Measurements from ENCODE around the gene CGB8. TPM values are rescaled to one million over a fixed set of nuclear protein-coding genes. Genes with fewer than 3 reads are reported as not detected.

Gene CGB8
- not detected in 2 replicates for total RNA-seq

DNA sequence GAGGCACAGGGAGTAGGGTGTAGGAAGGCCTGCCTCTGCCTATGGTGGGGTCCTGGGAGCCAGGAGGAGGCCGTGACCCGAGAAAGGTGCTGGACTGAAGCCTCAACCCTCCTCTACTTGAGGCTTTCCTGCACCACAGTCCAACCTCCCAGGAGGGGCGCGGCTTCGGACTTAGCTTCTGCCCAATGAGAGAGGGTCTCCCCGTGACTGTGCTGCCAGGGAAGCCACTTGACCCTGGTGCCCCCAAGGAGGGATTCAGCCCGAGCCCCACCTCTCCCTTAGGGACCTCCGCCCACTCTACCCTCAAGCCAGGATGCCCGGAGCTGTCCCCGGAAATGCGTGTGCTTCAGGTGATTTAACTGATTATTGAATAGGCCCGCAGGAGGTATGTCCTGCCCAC lies at the start of gene CGB8:
Gene CGB8 (minus strand): TSS at position 101 of the 400 bp plus-strand sequence. CDS start 372 bp downstream, outside the sequence.

DNA sequence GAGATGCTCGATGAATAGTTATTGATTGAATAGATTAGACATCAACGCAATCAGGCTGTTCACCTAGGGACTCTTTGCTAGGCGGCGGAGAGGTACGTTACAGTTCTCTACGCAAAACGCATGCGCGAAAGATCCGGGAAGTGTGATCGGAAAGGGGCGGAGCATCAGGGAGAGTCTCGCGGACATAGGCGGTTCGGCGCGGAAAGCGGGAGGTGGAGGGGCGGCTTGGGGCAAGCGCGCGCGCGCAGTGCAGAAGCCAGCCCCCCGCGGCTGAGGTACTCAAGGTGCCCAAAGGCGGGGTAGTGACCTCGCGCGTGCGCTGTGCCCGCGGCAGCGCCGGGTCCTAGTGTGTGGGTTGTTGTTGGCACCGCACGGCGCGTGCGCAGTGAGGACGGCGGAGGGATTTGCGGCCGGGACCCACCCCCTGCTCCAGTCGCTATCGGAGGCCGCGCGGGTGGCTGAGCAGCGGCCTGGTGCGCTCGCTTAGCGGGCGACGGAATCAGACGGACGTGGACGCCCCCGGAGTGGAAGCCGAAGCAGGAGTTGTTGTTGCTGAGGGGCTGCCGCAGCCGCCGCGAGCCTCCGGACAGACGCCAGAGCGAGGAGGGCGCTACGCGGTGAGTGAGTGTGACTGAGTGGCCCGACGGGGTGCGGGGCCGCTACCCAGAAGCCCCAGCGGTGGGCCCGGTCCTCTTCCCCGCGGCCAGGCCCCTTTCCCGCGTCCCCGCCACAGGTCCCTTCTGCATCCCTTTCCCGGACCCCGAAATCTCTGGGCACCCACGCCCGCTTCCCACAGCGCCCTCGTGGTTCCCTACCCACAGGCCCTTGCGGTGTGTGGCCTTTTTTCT lies 36.3 kb upstream of the CGB8 start, which contains the start of gene SNRNP70:
Gene SNRNP70 (plus strand): TSS at position 432 of the 848 bp plus-strand sequence. CDS start 964 bp downstream, outside the sequence.

DNA sequence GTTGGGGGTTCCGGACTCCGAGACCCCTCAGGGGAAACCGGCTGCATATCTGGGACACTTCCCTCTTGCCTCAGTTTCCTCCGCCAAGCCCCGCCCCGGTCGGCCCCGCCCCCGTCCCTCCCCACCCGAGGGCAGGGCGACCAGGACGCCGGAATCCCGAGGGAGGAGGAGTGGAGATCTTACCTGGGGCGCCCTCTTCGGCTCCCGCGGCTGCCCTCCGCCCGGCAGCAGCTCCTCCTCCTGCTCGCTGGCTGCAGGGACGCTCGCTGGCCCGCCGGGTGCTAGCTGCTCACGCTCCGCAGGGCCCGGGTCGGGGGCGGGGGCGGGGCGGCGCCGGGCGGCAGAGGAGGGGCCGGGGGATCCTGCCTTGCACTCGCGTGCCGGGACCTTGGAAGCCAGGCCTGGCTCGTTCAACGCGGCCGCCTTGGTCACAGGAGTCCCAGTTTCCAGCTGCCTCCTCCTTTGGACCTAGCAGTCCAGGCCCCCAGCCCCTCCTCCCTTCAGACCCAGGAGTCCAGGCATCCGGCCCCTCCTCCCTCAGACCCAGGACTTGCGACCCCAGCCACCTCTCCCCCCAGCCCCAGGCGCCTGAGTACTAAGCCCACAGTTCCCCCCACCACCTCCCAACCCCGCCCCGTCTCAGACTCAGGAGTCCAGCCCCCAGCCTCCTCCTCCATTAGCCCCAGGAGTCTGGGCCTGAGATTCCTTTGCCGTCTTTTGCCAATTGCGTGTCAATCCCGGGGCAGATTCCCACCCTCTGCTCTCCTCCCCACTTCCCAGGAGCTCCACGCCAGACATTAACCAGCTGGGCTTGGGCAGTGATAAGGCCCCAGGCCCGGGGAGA lies 16.1 kb upstream of the CGB8 start, which contains the start of gene NTF4:
Gene NTF4 (minus strand): TSS at position 51 of the 844 bp plus-strand sequence. CDS start 2,821 bp downstream, outside the sequence.

DNA sequence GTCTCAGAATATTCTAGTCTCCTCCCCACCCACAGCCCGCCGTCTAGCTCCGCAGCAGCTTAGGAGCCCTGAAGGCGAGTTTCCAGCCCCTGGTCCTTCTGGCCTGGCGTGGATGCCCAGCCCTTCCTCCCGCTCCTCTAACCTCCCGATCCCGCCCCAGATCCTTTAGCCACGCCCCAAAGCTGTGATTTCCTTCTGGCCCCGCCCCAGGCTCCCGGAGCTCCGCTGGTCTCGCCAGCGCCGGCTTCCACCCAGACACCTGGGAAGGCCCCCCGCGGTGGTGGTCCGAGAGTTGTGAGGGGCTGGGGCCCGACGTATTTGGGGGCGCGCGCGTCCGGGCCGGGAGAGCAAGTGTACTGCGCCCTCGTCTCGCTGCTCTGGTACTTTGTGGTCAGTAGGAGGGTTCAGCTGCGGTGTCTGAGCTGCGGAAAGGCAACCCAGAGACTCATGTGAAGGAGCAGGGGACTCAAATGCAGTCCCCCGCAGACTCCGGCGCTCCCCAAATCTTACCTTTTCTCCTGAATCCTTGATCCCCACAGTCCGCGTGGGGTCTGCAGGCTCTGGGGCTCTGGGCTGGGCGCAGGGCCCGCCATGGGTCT lies 8.8 kb upstream of the CGB8 start, which contains the start of gene CGB7:
Gene CGB7 (minus strand): TSS at position 114 of the 599 bp plus-strand sequence. CDS start 2,374 bp downstream, outside the sequence.

DNA sequence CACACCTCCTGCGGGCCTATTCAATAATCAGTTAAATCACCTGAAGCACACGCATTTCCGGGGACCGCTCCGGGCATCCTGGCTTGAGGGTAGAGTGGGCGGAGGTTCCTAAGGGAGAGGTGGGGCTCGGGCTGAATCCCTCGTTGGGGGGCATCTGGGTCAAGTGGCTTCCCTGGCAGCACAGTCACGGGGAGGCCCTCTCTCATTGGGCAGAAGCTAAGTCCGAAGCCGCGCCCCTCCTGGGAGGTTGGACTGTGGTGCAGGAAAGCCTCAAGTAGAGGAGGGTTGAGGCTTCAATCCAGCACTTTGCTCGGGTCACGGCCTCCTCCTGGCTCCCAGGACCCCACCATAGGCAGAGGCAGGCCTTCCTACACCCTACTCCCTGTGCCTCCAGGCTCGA lies 5.4 kb downstream of the CGB8 start, which contains the start of gene CGB5:
Gene CGB5 (plus strand): TSS at position 301 of the 400 bp plus-strand sequence. CDS start 362 bp downstream, outside the sequence.

DNA sequence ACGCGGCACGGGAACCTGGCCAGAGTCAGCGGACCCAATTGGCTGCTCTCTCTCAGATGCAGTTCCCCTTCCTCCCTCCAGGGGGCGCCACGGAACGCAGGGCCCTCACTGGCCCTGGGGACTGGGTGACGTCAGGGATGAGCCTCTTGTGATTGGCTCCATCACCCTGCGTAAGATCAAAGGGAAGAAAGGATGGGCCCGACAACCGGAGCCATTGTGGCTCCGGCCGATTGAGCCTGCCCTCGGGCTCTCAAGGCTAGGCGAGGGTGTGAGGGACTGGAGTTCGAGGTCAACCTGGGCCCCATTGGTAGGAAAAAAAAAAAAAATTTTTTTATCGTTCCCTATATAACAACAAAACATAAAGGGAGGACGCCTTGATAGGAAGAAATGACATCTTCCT lies 12.1 kb downstream of the CGB8 start, which contains the start of gene CGB1:
Gene CGB1 (minus strand): TSS at position 81 of the 400 bp plus-strand sequence. CDS start 184 bp downstream, outside the sequence.

DNA sequence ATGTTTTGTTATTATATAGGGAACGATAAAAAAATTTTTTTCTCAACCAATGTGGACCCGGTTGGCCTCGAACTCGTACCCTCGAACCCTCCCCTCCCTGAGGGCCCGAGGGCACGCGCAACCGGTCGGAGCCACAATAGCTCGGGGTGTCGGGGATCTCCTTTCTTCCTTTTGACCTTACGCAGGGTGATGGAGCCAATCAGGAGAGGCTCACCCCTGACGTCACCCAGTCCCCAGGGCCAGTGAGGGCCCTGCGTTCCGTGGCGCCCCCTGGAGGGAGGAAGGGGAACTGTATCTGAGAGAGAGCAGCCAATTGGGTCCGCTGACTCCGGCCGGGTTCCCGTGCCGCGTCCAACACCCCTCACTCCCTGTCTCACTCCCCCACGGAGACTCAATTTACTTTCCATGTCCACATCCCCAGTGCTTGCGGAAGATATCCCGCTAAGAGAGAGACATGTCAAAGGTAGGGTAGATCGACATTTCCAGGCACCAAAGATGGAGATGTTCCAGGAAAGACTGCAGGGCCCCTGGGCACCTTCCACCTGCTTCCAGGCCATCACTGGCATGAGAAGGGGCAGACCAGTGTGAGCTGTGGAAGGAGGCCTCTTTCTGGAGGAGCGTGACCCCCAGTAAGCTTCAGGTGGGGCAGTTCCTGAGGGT lies 17.1 kb downstream of the CGB8 start, which contains the start of gene CGB2:
Gene CGB2 (plus strand): TSS at position 249 of the 660 bp plus-strand sequence. CDS start 206 bp downstream, at position 455.

DNA sequence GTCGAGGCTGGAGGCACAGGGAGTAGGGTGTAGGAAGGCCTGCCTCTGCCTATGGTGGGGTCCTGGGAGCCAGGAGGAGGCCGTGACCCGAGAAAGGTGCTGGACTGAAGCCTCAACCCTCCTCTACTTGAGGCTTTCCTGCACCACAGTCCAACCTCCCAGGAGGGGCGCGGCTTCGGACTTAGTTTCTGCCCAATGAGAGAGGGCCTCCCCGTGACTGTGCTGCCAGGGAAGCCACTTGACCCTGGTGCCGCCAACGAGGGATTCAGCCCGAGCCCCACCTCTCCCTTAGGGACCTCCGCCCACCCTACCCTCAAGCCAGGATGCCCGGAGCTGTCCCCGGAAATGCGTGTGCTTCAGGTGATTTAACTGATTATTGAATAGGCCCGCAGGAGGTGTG lies 24.7 kb downstream of the CGB8 start, which contains the start of gene CGB3:
Gene CGB3 (minus strand): TSS at position 101 of the 400 bp plus-strand sequence. CDS start 362 bp downstream, outside the sequence.

DNA sequence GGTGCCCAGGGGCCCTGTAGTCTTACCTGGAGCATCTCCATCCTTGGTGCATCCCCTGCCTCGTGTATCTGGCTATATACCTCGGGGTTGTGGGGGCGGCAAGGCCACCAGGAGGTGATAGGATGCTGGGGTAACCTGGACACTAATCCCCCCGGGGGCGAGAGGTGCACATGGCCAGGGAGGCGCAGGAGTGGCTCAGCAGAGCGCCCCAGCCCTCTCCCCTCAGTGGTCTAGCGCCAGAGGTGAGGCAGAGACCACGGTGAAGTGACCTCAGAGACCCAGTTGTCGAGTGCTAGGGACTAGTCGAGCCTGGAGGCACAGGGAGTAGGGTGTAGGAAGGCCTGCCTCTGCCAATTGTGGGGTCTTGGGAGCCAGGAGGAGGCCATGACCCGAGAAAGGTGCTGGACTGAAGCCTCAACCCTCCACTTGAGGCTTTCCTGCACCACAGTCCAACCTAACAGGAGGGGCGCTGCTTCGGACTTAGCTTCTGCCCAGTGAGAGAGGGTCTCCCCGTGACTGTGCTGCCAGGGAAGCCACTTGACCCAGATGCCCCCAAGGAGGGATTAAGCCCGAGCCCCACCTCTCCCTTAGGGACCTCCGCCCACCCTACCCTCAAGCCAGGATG lies 31.8 kb downstream of the CGB8 start, which contains the start of gene LHB:
Gene LHB (minus strand): TSS at position 51 of the 625 bp plus-strand sequence. CDS start 10 bp downstream, at position 41.

Other genes starting within 250 kb of the CGB8 start
- gene BCAT2, start 238.1 kb downstream of the CGB8 start, total RNA-seq: 25.1 and 30.3 TPM in 2 replicates
- 3.0 TPM in 1 of 2 replicates, not detected in the other for gene HSD17B14, start 212.6 kb downstream of the CGB8 start, total RNA-seq
- gene PLEKHA4, start 180.5 kb downstream of the CGB8 start, total RNA-seq: 47.2 and 48.1 TPM in 2 replicates
- 28.2 and 33.1 TPM in 2 replicates for gene PPP1R15A, start 176.7 kb downstream of the CGB8 start, total RNA-seq
- gene TULP2, start 150.4 kb downstream of the CGB8 start, total RNA-seq: not detected in 2 replicates
- 544 and 558 TPM in 2 replicates for gene NUCB1, start 148.8 kb downstream of the CGB8 start, total RNA-seq
- gene DHDH, start 115.4 kb downstream of the CGB8 start, total RNA-seq: not detected in 2 replicates
- gene BAX, start 94.2 kb downstream of the CGB8 start, total RNA-seq: 78.0 and 87.6 TPM in 2 replicates
- 7,879 and 9,183 TPM in 2 replicates for gene FTL, start 83.8 kb downstream of the CGB8 start, total RNA-seq
- 67.8 and 76.5 TPM in 2 replicates for gene GYS1, start 55.8 kb downstream of the CGB8 start, total RNA-seq
- gene RUVBL2, start 55.2 kb downstream of the CGB8 start, total RNA-seq: 90.5 and 99.1 TPM in 2 replicates
- gene LHB, start 32.0 kb downstream of the CGB8 start, total RNA-seq: not detected in 2 replicates
- gene CGB3, start 24.8 kb downstream of the CGB8 start, total RNA-seq: not detected in 2 replicates
- not detected in 2 replicates for gene CGB2, start 17.2 kb downstream of the CGB8 start, total RNA-seq
- gene CGB1, start 12.2 kb downstream of the CGB8 start, total RNA-seq: not detected in 2 replicates
- gene CGB5, start 5.3 kb downstream of the CGB8 start, total RNA-seq: not detected in 2 replicates
- gene CGB7, start 8.6 kb upstream of the CGB8 start, total RNA-seq: not detected in 2 replicates
- gene NTF4, start 15.7 kb upstream of the CGB8 start, total RNA-seq: not detected in 2 replicates
- gene KCNA7, start 23.6 kb upstream of the CGB8 start, total RNA-seq: not detected in 2 replicates
- gene SNRNP70, start 36.3 kb upstream of the CGB8 start, total RNA-seq: 107 and 131 TPM in 2 replicates
- gene LIN7B, start 65.3 kb upstream of the CGB8 start, total RNA-seq: 5.1 and 7.6 TPM in 2 replicates
- 0.25 and 2.7 TPM in 2 replicates for gene C19orf73, start 70.0 kb upstream of the CGB8 start, total RNA-seq
- 1.9 and 3.9 TPM in 2 replicates for gene PPFIA3, start 70.4 kb upstream of the CGB8 start, total RNA-seq
- not detected in 2 replicates for gene HRC, start 106.3 kb upstream of the CGB8 start, total RNA-seq
- gene TRPM4, start 108.7 kb upstream of the CGB8 start, total RNA-seq: 11.8 and 14.5 TPM in 2 replicates

Measured in cardiac ventricle fibroblast (primary cell).